Liver (tissue), 9 donors: ENCODE data around the gene CABLES1. TPM values are rescaled to one million over a fixed set of nuclear protein-coding genes. Genes with fewer than 3 reads are reported as not detected.

Experiments
- DNase-seq: peaks from one replicate; pipeline ENCODE4 v3.0.0-alpha.2; 2017; ENCODE audit warnings: low spot score
- H3K27ac ChIP-seq, 2 donors: one replicate each; pipeline ENCODE4 v1.7.0; 2013; ENCODE audit warnings: inconsistent platforms in 2 of 2, low read length in 2 of 2, control low read depth in 1 of 2, low read depth in 1 of 2, mild to moderate bottlenecking in 1 of 2
- H3K27me3 ChIP-seq, 4 donors: one replicate each; pipeline versions ENCODE4 v1.6.1 to v1.7.0; 2013; ENCODE audit warnings: low read length in 3 of 4, inconsistent platforms in 1 of 4, mild to moderate bottlenecking in 1 of 4, moderate library complexity in 1 of 4; ENCODE audit not compliant: control insufficient read depth in 4 of 4, insufficient read depth in 4 of 4
- H3K36me3 ChIP-seq, 4 donors: one replicate each; pipeline versions ENCODE4 v1.6.1 to v1.7.0; 2013; ENCODE audit warnings: low read length in 3 of 4, mild to moderate bottlenecking in 3 of 4, low read depth in 1 of 4, moderate library complexity in 1 of 4; ENCODE audit not compliant: control insufficient read depth in 4 of 4, insufficient read depth in 3 of 4
- H3K4me1 ChIP-seq, 4 donors: one replicate each; pipeline versions ENCODE4 v1.6.1 to v1.7.0; 2013; ENCODE audit warnings: low read length in 3 of 4, mild to moderate bottlenecking in 3 of 4, moderate library complexity in 1 of 4; ENCODE audit not compliant: control insufficient read depth in 4 of 4, insufficient read depth in 4 of 4
- H3K4me3 ChIP-seq, 3 donors: one replicate each; pipeline versions ENCODE4 v1.6.1 to v1.7.0; 2013; ENCODE audit warnings: low read length in 3 of 3, control low read depth in 1 of 3, low read depth in 1 of 3, mild to moderate bottlenecking in 1 of 3
- H3K9ac ChIP-seq, 2 donors: one replicate each; pipeline ENCODE4 v1.7.0; 2013; ENCODE audit warnings: low read length in 2 of 2, mild to moderate bottlenecking in 2 of 2, moderate library complexity in 2 of 2, control low read depth in 1 of 2, low read depth in 1 of 2
- H3K9me3 ChIP-seq, 4 donors: one replicate each; pipeline versions ENCODE4 v1.6.1 to v1.7.0; 2013; ENCODE audit warnings: low read length in 3 of 4; ENCODE audit not compliant: control insufficient read depth in 4 of 4
- EGR1 ChIP-seq, 2 donors: IDR thresholded peaks; 2 replicates each; pipeline ENCODE4 v1.6.1; 2016 to 2018; ENCODE audit warnings: antibody characterized with exemption in 2 of 2, low read depth in 2 of 2
- FOXA2 ChIP-seq: IDR thresholded peaks from 2 replicates; pipeline ENCODE4 v1.6.1; 2016; ENCODE audit warnings: antibody characterized with exemption
- HNF4G ChIP-seq: IDR thresholded peaks from 2 replicates; pipeline ENCODE4 v1.6.1; 2016; ENCODE audit warnings: antibody characterized with exemption
- JUND ChIP-seq, 2 donors: IDR thresholded peaks; 2 replicates each; pipeline ENCODE4 v1.6.1; 2016; ENCODE audit warnings: antibody characterized with exemption in 2 of 2
- NR2F2 ChIP-seq: IDR thresholded peaks from 2 replicates; pipeline ENCODE4 v1.6.1; 2016; ENCODE audit warnings: antibody characterized with exemption
- SP1 ChIP-seq: IDR thresholded peaks from 2 replicates; pipeline ENCODE4 v1.6.1; 2018; ENCODE audit warnings: antibody characterized with exemption, mild to moderate bottlenecking
- TAF1 ChIP-seq: conservative IDR thresholded peaks from 2 replicates; pipeline ENCODE4 v1.6.1; 2016; ENCODE audit warnings: antibody characterized with exemption, mild to moderate bottlenecking
- YY1 ChIP-seq: IDR thresholded peaks from 2 replicates; pipeline ENCODE4 v1.6.1; 2016; ENCODE audit warnings: antibody characterized with exemption, mild to moderate bottlenecking
- WGBS: extraction: QIAGEN DNeasy Blood & Tissue Kit; methylation state at CpG from one replicate; pipeline ENCODE4 v1.1.7; 2013; 5-methylcytosine and 5-hydroxymethylcytosine counted together
- polyA plus RNA-seq, 2 donors: library from polyadenylated mRNA; stranded (reverse) in 1 of 2; unstranded in 1 of 2; fragments of 200-250 nt in 1 of 2; fragments of >200 nt in 1 of 2; fragmentation: Nextera tagmentation in 1 of 2; extraction: Ambion mirVana in 1 of 2; gene quantifications; one replicate each; pipeline versions ENCODE4 v1.2.1 to v1.2.3, GENCODE V29; 2013 to 2015
- total RNA-seq, 2 donors: library from RNA; depleted of rRNA; stranded (reverse); fragments of >200 nt; gene quantifications; one replicate each; pipeline ENCODE4 v1.2.3, GENCODE V29; 2014
- TF ChIP-seq, protein P1 (sequence below): fragments of 150-350 bp; IDR thresholded peaks from 2 replicates; pipeline ENCODE4 v1.5.1; 2017; ENCODE audit warnings: improper control_type of control experiment, low read depth, low read length; ENCODE audit not compliant: missing input control
- TF ChIP-seq, protein P2 (sequence below): IDR thresholded peaks from 2 replicates; pipeline ENCODE4 v1.6.1; 2016; ENCODE audit warnings: antibody characterized with exemption, mild to moderate bottlenecking
- TF ChIP-seq, protein P3 (sequence below): IDR thresholded peaks from 2 replicates; pipeline ENCODE4 v1.6.1; 2016; ENCODE audit warnings: antibody characterized with exemption
- TF ChIP-seq, protein P4 (sequence below): IDR thresholded peaks from 2 replicates; pipeline ENCODE4 v1.6.1; 2016; ENCODE audit warnings: antibody characterized with exemption
- TF ChIP-seq, protein P5 (sequence below): IDR thresholded peaks from 2 replicates; pipeline ENCODE4 v1.6.1; 2016; ENCODE audit warnings: antibody characterized with exemption
- donor health status: healthy.
- donor health status: healthy.
- donor health status: healthy.
- donor health status: healthy.
- donor health status: healthy.

CABLES1 gene
- total and polyA plus RNA-seq, 4 donors: 3.3 to 8.9 (median 4.5) TPM

DNA sequence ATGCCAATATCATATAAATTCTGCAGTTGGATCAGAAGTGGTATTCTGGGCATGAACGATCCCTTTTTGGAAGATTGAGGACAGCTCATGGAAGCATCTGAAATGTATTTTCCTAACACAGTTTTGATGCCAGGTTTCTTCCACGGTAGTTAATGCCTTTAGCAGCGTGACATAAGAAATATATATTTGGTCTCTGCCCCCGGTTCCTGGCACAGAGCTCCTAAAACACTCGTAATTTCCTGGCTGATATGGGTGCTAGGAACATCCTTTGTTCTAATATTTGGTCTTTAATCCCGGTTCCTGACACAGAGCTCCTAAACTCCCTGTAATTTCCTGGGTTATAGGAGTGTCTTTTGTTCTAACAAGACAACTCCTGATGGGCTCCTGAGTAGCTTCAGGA lies 8.2 kb upstream of the CABLES1 start:
- H3K36me3 ChIP-seq: no peaks in the 10 kb centered on the region
- 58% methylated on average over 6 of the region's 6 CpGs for WGBS
- no peak for DNase-seq

DNA sequence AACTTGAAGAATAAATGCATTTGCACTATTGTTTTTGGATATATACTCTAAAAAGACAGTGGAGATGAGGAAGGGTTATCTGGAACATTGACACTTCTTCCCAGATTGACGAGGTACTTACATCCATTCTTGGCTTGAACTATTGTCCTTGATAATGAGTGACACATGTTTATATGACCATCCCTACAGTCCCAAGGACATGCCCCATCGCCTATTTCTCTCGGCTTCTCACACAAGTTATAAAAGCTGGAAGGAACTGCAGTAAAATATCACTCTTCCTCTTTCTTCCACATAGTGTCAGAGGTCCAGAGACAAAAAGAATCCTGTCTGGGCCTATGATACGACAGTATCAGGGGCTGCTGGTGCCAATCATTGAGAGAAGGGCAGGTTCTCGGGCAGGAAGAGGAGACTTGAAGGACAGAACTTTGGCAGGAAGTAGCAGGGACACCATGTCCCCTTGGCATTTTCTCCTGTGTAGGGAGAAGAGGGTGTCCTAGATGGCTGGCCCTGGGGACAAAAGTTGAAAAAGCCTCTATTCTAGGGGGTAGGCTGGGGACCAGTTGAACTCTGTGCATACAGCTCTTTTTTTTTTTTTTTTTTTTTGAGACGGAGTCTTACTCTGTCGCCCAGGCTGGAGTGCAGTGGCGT lies 5.8 kb upstream of the CABLES1 start:
- Histone ChIP-seq H3K9ac (no peak overlapping the region), H3K4me1 (peaks cover 0 to 10% (median 5%) of the 10 kb centered on the region in 4 donors), H3K27ac (no peak overlapping the region), H3K36me3 (no peaks in the 10 kb centered on the region), H3K9me3 (no peaks in the 10 kb centered on the region), H3K4me3 (no peak overlapping the region), H3K27me3 (no peaks in the 10 kb centered on the region)
- no peak for DNase-seq
- WGBS: 76% methylated on average over 8 of the region's 8 CpGs
- TF ChIP-seq, protein P1, sequence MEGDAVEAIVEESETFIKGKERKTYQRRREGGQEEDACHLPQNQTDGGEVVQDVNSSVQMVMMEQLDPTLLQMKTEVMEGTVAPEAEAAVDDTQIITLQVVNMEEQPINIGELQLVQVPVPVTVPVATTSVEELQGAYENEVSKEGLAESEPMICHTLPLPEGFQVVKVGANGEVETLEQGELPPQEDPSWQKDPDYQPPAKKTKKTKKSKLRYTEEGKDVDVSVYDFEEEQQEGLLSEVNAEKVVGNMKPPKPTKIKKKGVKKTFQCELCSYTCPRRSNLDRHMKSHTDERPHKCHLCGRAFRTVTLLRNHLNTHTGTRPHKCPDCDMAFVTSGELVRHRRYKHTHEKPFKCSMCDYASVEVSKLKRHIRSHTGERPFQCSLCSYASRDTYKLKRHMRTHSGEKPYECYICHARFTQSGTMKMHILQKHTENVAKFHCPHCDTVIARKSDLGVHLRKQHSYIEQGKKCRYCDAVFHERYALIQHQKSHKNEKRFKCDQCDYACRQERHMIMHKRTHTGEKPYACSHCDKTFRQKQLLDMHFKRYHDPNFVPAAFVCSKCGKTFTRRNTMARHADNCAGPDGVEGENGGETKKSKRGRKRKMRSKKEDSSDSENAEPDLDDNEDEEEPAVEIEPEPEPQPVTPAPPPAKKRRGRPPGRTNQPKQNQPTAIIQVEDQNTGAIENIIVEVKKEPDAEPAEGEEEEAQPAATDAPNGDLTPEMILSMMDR: no peak
- TF ChIP-seq NR2F2: peak; percentile 75

More for the DNA sequence above, 8.2 kb upstream of the CABLES1 start:
- no peak overlapping the region for H3K4me3 ChIP-seq
- TF ChIP-seq NR2F2: peak; percentile 23
- TF ChIP-seq, protein P2, sequence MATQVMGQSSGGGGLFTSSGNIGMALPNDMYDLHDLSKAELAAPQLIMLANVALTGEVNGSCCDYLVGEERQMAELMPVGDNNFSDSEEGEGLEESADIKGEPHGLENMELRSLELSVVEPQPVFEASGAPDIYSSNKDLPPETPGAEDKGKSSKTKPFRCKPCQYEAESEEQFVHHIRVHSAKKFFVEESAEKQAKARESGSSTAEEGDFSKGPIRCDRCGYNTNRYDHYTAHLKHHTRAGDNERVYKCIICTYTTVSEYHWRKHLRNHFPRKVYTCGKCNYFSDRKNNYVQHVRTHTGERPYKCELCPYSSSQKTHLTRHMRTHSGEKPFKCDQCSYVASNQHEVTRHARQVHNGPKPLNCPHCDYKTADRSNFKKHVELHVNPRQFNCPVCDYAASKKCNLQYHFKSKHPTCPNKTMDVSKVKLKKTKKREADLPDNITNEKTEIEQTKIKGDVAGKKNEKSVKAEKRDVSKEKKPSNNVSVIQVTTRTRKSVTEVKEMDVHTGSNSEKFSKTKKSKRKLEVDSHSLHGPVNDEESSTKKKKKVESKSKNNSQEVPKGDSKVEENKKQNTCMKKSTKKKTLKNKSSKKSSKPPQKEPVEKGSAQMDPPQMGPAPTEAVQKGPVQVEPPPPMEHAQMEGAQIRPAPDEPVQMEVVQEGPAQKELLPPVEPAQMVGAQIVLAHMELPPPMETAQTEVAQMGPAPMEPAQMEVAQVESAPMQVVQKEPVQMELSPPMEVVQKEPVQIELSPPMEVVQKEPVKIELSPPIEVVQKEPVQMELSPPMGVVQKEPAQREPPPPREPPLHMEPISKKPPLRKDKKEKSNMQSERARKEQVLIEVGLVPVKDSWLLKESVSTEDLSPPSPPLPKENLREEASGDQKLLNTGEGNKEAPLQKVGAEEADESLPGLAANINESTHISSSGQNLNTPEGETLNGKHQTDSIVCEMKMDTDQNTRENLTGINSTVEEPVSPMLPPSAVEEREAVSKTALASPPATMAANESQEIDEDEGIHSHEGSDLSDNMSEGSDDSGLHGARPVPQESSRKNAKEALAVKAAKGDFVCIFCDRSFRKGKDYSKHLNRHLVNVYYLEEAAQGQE: no peak
- TF ChIP-seq FOXA2: no peak
- TF ChIP-seq, protein P3, sequence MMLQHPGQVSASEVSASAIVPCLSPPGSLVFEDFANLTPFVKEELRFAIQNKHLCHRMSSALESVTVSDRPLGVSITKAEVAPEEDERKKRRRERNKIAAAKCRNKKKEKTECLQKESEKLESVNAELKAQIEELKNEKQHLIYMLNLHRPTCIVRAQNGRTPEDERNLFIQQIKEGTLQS: no peak
- no peak for TF ChIP-seq TAF1
- TF ChIP-seq YY1: no peak
- TF ChIP-seq EGR1 (IDR thresholded peaks at IDR 0.05; ENCODE audit: low read depth in 2 of 2): no peak
- H3K9me3 ChIP-seq: no peaks in the 10 kb centered on the region
- H3K27ac ChIP-seq: no peak overlapping the region
- H3K27me3 ChIP-seq: no peaks in the 10 kb centered on the region
- H3K4me1 ChIP-seq: peaks cover 0 to 2% (median 0%) of the 10 kb centered on the region in 4 donors
- H3K9ac ChIP-seq: no peak overlapping the region

DNA sequence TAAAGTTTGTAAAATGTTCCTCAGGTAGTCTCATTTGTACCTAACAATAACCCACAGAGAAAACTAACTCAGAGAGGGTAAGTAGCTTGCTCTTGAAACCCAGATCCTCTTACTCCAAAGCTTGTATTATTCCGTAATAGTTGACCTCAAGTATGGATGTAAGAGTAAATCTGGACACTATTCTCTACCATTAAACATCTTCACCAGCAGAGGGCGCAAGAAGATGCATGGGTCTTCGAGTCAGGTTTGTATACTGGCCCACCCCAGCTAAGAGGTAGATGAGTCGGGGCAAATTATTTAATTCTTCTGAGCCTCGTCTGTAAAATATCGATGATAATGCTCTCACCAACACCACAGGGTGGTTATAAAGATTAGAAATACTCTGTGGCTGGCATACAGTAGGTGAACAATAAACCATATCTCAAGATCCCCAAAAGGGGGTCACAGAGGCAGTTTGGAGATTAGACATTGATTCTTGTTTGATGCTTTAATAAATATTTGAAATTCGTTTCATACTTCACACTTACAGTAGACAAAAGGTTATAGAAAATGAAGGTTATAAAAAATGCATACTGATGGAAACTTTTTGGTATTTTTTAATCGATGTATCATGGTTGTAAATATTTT lies 3.5 kb upstream of the CABLES1 start:
- Histone ChIP-seq H3K9ac (no peak overlapping the region), H3K4me1 (peaks cover 6 to 21% (median 15%) of the 10 kb centered on the region in 4 donors), H3K27ac (no peak overlapping the region), H3K36me3 (no peaks in the 10 kb centered on the region), H3K9me3 (no peaks in the 10 kb centered on the region), H3K27me3 (no peaks in the 10 kb centered on the region), H3K4me3 (no peak overlapping the region)
- WGBS: 18% methylated on average over 8 of the region's 8 CpGs
- peak; percentile 58 for DNase-seq
- TF ChIP-seq SP1: no peak
- TF ChIP-seq, protein P4, sequence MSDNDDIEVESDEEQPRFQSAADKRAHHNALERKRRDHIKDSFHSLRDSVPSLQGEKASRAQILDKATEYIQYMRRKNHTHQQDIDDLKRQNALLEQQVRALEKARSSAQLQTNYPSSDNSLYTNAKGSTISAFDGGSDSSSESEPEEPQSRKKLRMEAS: no peak
- TF ChIP-seq YY1: no peak
- TF ChIP-seq HNF4G: no peak
- no peak for TF ChIP-seq JUND (IDR thresholded peaks at IDR 0.05)
- TF ChIP-seq, protein P3: no peak
- no peak for TF ChIP-seq TAF1
- TF ChIP-seq, protein P5, sequence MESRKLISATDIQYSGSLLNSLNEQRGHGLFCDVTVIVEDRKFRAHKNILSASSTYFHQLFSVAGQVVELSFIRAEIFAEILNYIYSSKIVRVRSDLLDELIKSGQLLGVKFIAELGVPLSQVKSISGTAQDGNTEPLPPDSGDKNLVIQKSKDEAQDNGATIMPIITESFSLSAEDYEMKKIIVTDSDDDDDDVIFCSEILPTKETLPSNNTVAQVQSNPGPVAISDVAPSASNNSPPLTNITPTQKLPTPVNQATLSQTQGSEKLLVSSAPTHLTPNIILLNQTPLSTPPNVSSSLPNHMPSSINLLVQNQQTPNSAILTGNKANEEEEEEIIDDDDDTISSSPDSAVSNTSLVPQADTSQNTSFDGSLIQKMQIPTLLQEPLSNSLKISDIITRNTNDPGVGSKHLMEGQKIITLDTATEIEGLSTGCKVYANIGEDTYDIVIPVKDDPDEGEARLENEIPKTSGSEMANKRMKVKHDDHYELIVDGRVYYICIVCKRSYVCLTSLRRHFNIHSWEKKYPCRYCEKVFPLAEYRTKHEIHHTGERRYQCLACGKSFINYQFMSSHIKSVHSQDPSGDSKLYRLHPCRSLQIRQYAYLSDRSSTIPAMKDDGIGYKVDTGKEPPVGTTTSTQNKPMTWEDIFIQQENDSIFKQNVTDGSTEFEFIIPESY: no peak
- no peak for TF ChIP-seq EGR1 (IDR thresholded peaks at IDR 0.05; ENCODE audit: low read depth in 2 of 2)
- TF ChIP-seq FOXA2: no peak
- TF ChIP-seq, protein P2: no peak
